ENCODE measurements around the gene LILRB3.

The LILRB3 gene

DNA sequence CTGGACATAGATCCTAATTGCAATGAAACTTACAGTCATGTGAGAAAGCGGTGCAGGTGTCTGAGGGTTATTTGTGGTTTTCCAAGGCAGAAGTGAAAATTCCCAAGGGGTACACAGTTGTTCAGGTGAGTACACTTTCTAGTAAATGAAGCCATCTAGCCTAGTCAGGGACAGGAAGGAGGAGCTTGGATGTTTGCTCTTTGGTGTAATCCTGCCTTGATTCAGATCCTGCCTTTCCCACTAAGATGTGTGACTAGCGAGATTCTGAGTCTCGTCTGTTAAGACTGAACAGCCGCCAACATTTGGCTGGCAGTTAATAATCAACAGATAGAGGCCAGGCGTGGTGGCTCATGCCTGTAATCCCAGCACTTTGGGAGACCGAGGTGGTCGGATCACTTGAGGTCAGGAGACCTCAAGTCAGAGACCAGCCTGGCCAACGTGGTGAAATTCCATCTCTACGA lies 19.6 kb downstream of the LILRB3 start:
- no peak overlapping the region for H3K23ac ChIP-seq (ENCODE audit: low read length in 2 of 2)
- H2BK15ac ChIP-seq (ENCODE audit: low read depth, poor library complexity, severe bottlenecking): no peak overlapping the region
- H3K79me1 ChIP-seq (replicated peaks; ENCODE audit: low read length, poor library complexity, severe bottlenecking): peaks cover 3% of the 10 kb centered on the region
- no peak overlapping the region for H4K91ac ChIP-seq (ENCODE audit: low read length)
- no peak overlapping the region for H3K18ac ChIP-seq (ENCODE audit: low read depth in 1 of 2, low read length in 2 of 2)
- H2BK5ac ChIP-seq (ENCODE audit: low read depth, low read length, poor library complexity, severe bottlenecking): no peak overlapping the region
- H2BK12ac ChIP-seq (ENCODE audit: low read length in 2 of 2): no peak overlapping the region
- peak overlapping the region; percentile 64 for H3K27ac ChIP-seq (ENCODE audit: low read length, poor library complexity, severe bottlenecking)
- DNase-seq: no peak
- H3K36me3 ChIP-seq (ENCODE audit: control insufficient read depth in 1 of 2, insufficient read depth in 2 of 2, low read depth in 1 of 2, low read length in 2 of 2): peaks cover 52 to 69% of the 10 kb centered on the region in 2 experiments
- no peak overlapping the region for H3K14ac ChIP-seq (ENCODE audit: low read length in 2 of 2)
- no peaks in the 10 kb centered on the region for H3K27me3 ChIP-seq (ENCODE audit: control insufficient read depth in 1 of 2, insufficient read depth in 1 of 2, low read length in 2 of 2)
- no peak overlapping the region for H2BK120ac ChIP-seq (ENCODE audit: low read depth, low read length)
- no peak overlapping the region for H3K4ac ChIP-seq (ENCODE audit: low read depth in 1 of 2, low read length in 2 of 2)
- no peak overlapping the region for H2AK5ac ChIP-seq (ENCODE audit: low read length, severe bottlenecking)
- H3K9ac ChIP-seq (ENCODE audit: low read length): peak overlapping the region; percentile 97
- H3K4me1 ChIP-seq (ENCODE audit: control insufficient read depth, insufficient read depth, low read depth, low read length): peaks cover 34% of the 10 kb centered on the region
- 80% methylated on average over 9 of the region's 9 CpGs for WGBS
- H3K4me2 ChIP-seq (ENCODE audit: low read length, poor library complexity, severe bottlenecking): peak overlapping the region; percentile 55
- no peak overlapping the region for H4K8ac ChIP-seq (ENCODE audit: low read length)
- H3K9me3 ChIP-seq (ENCODE audit: control insufficient read depth, low read length): no peaks in the 10 kb centered on the region
- H2AFZ ChIP-seq (ENCODE audit: low read depth, low read length): no peak overlapping the region
- peak overlapping the region; percentile 21 to 91 for H3K4me3 ChIP-seq (ENCODE audit: insufficient read depth in 1 of 2, low read depth in 1 of 2, low read length in 2 of 2)

GRCh38 chr19:54201980-54202379 lies 20.8 kb downstream of the LILRB3 start:
- peak overlapping the region in 1 of 2 experiments; percentile 91 for H3K4me3 ChIP-seq (ENCODE audit: insufficient read depth in 1 of 2, low read depth in 1 of 2, low read length in 2 of 2)
- peak overlapping the region; percentile 13 for H3K27ac ChIP-seq (ENCODE audit: low read length, poor library complexity, severe bottlenecking)
- no peak overlapping the region for H3K23ac ChIP-seq (ENCODE audit: low read length in 2 of 2)
- H3K9ac ChIP-seq (ENCODE audit: low read length): peak overlapping the region; percentile 97
- H2AFZ ChIP-seq (ENCODE audit: low read depth, low read length): no peak overlapping the region
- no peak overlapping the region for H4K91ac ChIP-seq (ENCODE audit: low read length)
- no peak overlapping the region for H3K4ac ChIP-seq (ENCODE audit: low read depth in 1 of 2, low read length in 2 of 2)
- H2AK5ac ChIP-seq (ENCODE audit: low read length, severe bottlenecking): no peak overlapping the region
- peaks cover 40 to 61% of the 10 kb centered on the region in 2 experiments for H3K36me3 ChIP-seq (ENCODE audit: control insufficient read depth in 1 of 2, insufficient read depth in 2 of 2, low read depth in 1 of 2, low read length in 2 of 2)
- H2BK5ac ChIP-seq (ENCODE audit: low read depth, low read length, poor library complexity, severe bottlenecking): no peak overlapping the region
- no peak overlapping the region for H3K14ac ChIP-seq (ENCODE audit: low read length in 2 of 2)
- no peak overlapping the region for H2BK15ac ChIP-seq (ENCODE audit: low read depth, poor library complexity, severe bottlenecking)
- H3K9me3 ChIP-seq (ENCODE audit: control insufficient read depth, low read length): no peaks in the 10 kb centered on the region
- no peak overlapping the region for H2BK12ac ChIP-seq (ENCODE audit: low read length in 2 of 2)
- no peak overlapping the region for H4K8ac ChIP-seq (ENCODE audit: low read length)
- H3K27me3 ChIP-seq (ENCODE audit: control insufficient read depth in 1 of 2, insufficient read depth in 1 of 2, low read length in 2 of 2): no peaks in the 10 kb centered on the region
- peak; percentile 31 for DNase-seq
- H2BK120ac ChIP-seq (ENCODE audit: low read depth, low read length): no peak overlapping the region
- peaks cover 5% of the 10 kb centered on the region for H3K79me1 ChIP-seq (replicated peaks; ENCODE audit: low read length, poor library complexity, severe bottlenecking)
- WGBS: 60% methylated on average over 13 of the region's 13 CpGs
- H3K18ac ChIP-seq (ENCODE audit: low read depth in 1 of 2, low read length in 2 of 2): no peak overlapping the region
- peak overlapping the region; percentile 67 for H3K4me2 ChIP-seq (ENCODE audit: low read length, poor library complexity, severe bottlenecking)
- peaks cover 27% of the 10 kb centered on the region for H3K4me1 ChIP-seq (ENCODE audit: control insufficient read depth, insufficient read depth, low read depth, low read length)

DNA sequence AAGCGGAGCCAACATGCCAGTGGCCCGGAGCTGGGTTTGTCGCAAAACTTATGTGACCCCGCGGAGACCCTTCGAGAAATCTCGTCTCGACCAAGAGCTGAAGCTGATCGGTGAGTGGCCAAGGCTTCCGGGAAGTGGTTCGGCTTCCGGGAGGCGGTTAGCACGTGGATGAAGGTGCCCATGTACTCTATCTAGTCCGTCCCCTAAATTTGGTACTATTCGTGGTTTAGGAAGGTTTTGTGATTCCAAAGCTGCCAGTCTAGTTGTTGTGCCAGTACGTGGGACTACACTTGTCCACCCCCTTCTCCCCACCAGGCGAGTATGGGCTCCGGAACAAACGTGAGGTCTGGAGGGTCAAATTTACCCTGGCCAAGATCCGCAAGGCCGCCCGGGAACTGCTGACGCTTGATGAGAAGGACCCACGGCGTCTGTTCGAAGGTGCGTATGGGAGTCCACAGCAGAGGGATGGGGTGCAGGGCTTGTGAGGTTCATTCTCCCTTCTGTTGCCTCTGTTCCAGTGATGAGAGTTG lies 21.6 kb downstream of the LILRB3 start:
- no peak overlapping the region for H2BK12ac ChIP-seq (ENCODE audit: low read length in 2 of 2)
- no peak for DNase-seq
- no peak overlapping the region for H4K8ac ChIP-seq (ENCODE audit: low read length)
- no peak overlapping the region for H2BK15ac ChIP-seq (ENCODE audit: low read depth, poor library complexity, severe bottlenecking)
- no peak overlapping the region for H4K91ac ChIP-seq (ENCODE audit: low read length)
- H3K4me1 ChIP-seq (ENCODE audit: control insufficient read depth, insufficient read depth, low read depth, low read length): peaks cover 21% of the 10 kb centered on the region
- H3K4me3 ChIP-seq (ENCODE audit: insufficient read depth in 1 of 2, low read depth in 1 of 2, low read length in 2 of 2): peak overlapping the region; percentile 71 to 91
- H3K36me3 ChIP-seq (ENCODE audit: control insufficient read depth in 1 of 2, insufficient read depth in 2 of 2, low read depth in 1 of 2, low read length in 2 of 2): peaks cover 32 to 60% of the 10 kb centered on the region in 2 experiments
- no peak overlapping the region for H2AFZ ChIP-seq (ENCODE audit: low read depth, low read length)
- H3K27ac ChIP-seq (ENCODE audit: low read length, poor library complexity, severe bottlenecking): peak overlapping the region; percentile 95
- H2BK120ac ChIP-seq (ENCODE audit: low read depth, low read length): no peak overlapping the region
- peak overlapping the region; percentile 68 for H2AK5ac ChIP-seq (ENCODE audit: low read length, severe bottlenecking)
- H3K27me3 ChIP-seq (ENCODE audit: control insufficient read depth in 1 of 2, insufficient read depth in 1 of 2, low read length in 2 of 2): no peaks in the 10 kb centered on the region
- no peaks in the 10 kb centered on the region for H3K9me3 ChIP-seq (ENCODE audit: control insufficient read depth, low read length)
- H3K4ac ChIP-seq (ENCODE audit: low read depth in 1 of 2, low read length in 2 of 2): peak overlapping the region in 1 of 2 experiments; percentile 41
- peak overlapping the region; percentile 67 for H3K4me2 ChIP-seq (ENCODE audit: low read length, poor library complexity, severe bottlenecking)
- peaks cover 5% of the 10 kb centered on the region for H3K79me1 ChIP-seq (replicated peaks; ENCODE audit: low read length, poor library complexity, severe bottlenecking)
- peak overlapping the region in 1 of 2 experiments; percentile 67 for H3K14ac ChIP-seq (ENCODE audit: low read length in 2 of 2)
- no peak overlapping the region for H3K23ac ChIP-seq (ENCODE audit: low read length in 2 of 2)
- peak overlapping the region; percentile 9 to 48 for H3K18ac ChIP-seq (ENCODE audit: low read depth in 1 of 2, low read length in 2 of 2)
- under 1% methylated on average over 28 of the region's 28 CpGs for WGBS
- peak overlapping the region; percentile 97 for H3K9ac ChIP-seq (ENCODE audit: low read length)
- no peak overlapping the region for H2BK5ac ChIP-seq (ENCODE audit: low read depth, low read length, poor library complexity, severe bottlenecking)

DNA sequence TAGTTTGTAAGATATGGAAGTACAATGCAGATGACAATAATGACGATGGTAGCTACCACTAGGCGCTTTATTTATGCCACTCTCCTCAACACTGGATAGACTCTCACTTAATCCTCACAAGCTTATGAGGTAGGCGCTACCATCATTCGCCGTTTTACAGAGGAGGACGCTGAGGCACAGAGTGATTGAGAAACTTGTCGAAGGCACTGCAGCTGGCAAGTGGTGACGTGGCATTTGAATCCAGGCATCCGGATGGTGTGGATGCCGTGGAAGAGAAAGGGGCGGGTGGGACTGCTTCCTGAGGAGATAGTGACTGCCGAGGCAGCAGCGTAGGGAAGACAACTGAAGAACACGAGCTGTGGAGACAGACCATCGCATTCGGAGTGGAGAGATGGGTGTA lies 23.4 kb downstream of the LILRB3 start:
- Histone ChIP-seq H3K4me2 (ENCODE audit: low read length, poor library complexity, severe bottlenecking) (no peak overlapping the region), H3K27me3 (ENCODE audit: control insufficient read depth in 1 of 2, insufficient read depth in 1 of 2, low read length in 2 of 2) (no peaks in the 10 kb centered on the region), H3K4me1 (ENCODE audit: control insufficient read depth, insufficient read depth, low read depth, low read length) (peaks cover 15% of the 10 kb centered on the region), H2BK15ac (ENCODE audit: low read depth, poor library complexity, severe bottlenecking) (no peak overlapping the region), H2BK120ac (ENCODE audit: low read depth, low read length) (no peak overlapping the region), H2AK5ac (ENCODE audit: low read length, severe bottlenecking) (peak overlapping the region; percentile 56), H3K9ac (ENCODE audit: low read length) (no peak overlapping the region), H3K27ac (ENCODE audit: low read length, poor library complexity, severe bottlenecking) (no peak overlapping the region), H4K91ac (ENCODE audit: low read length) (peak overlapping the region; percentile 46), H3K79me1 (replicated peaks; ENCODE audit: low read length, poor library complexity, severe bottlenecking) (peaks cover 8% of the 10 kb centered on the region), H3K36me3 (ENCODE audit: control insufficient read depth in 1 of 2, insufficient read depth in 2 of 2, low read depth in 1 of 2, low read length in 2 of 2) (peaks cover 22 to 54% of the 10 kb centered on the region in 2 experiments), H2AFZ (ENCODE audit: low read depth, low read length) (no peak overlapping the region), H3K18ac (ENCODE audit: low read depth in 1 of 2, low read length in 2 of 2) (no peak overlapping the region), H3K4me3 (ENCODE audit: insufficient read depth in 1 of 2, low read depth in 1 of 2, low read length in 2 of 2) (no peak overlapping the region), H2BK5ac (ENCODE audit: low read depth, low read length, poor library complexity, severe bottlenecking) (no peak overlapping the region), H2BK12ac (ENCODE audit: low read length in 2 of 2) (no peak overlapping the region), H3K23ac (ENCODE audit: low read length in 2 of 2) (no peak overlapping the region), H4K8ac (ENCODE audit: low read length) (no peak overlapping the region), H3K4ac (ENCODE audit: low read depth in 1 of 2, low read length in 2 of 2) (peak overlapping the region in 1 of 2 experiments; percentile 85), H3K9me3 (ENCODE audit: control insufficient read depth, low read length) (no peaks in the 10 kb centered on the region), H3K14ac (ENCODE audit: low read length in 2 of 2) (no peak overlapping the region)
- no peak for DNase-seq
- WGBS: 94% methylated on average over 13 of the region's 16 CpGs

Data from mesenchymal stem cell (in vitro differentiated cells and primary cell).